Epithelial cell of proximal tubule (primary cell): Measurements from ENCODE around the gene ATCAY. TPM values are rescaled to one million over a fixed set of nuclear protein-coding genes. Genes with fewer than 3 reads are reported as not detected.
"Not testable (repeated sequence)": the region's sequence is repeated elsewhere in the genome, so short reads cannot be mapped to it uniquely, and the experiment has no call there.

Experiments
- DNase-seq: peaks from one replicate; pipeline ENCODE4 v3.0.0-alpha.2; 2011; ENCODE audit warnings: low read depth
- H3K4me3 ChIP-seq: 2 replicates; pipeline ENCODE4 v1.5.1; 2011; ENCODE audit warnings: low read depth, mild to moderate bottlenecking, low read length
- CTCF ChIP-seq: conservative IDR thresholded peaks from 2 replicates; pipeline ENCODE4 v1.5.1; 2012; ENCODE audit warnings: low read depth, mild to moderate bottlenecking, low read length
- total RNA-seq: library from RNA; depleted of rRNA; stranded (reverse); fragments of >200 nt; gene quantifications from 2 replicates; pipeline ENCODE4 v1.2.3, GENCODE V29; 2015

ATCAY gene
- total RNA-seq, 1 donor from 2014 or later = not detected

- H3K4me3 ChIP-seq = no peak overlapping the region
- TF ChIP-seq CTCF = no peak
- DNase-seq = no peak
These were observed 1.5 kb downstream of the ATCAY start for GRCh38 chr19:3882041-3882384.

- H3K4me3 ChIP-seq = no peak overlapping the region
- TF ChIP-seq CTCF = no peak
- no peak for DNase-seq
These were observed 10.1 kb downstream of the ATCAY start for GRCh38 chr19:3890591-3890990.

- H3K4me3 ChIP-seq = no peak overlapping the region
- no peak for TF ChIP-seq CTCF
- DNase-seq = no peak
These were observed 13.2 kb downstream of the ATCAY start for GRCh38 chr19:3893509-3894179.

- H3K4me3 ChIP-seq, DNase-seq: not testable (repeated sequence)
These were observed 14.5 kb downstream of the ATCAY start for GRCh38 chr19:3894959-3895358.

GRCh38 chr19:3895788-3896187 is 15.3 kb downstream of the ATCAY start:
- DNase-seq = no peak
- H3K4me3 ChIP-seq = no peak overlapping the region
- no peak for TF ChIP-seq CTCF

- no peak for DNase-seq
- no peak for TF ChIP-seq CTCF
- no peak overlapping the region for H3K4me3 ChIP-seq
These were observed 17.5 kb downstream of the ATCAY start for GRCh38 chr19:3897936-3898335.

- no peak for TF ChIP-seq CTCF
- DNase-seq = no peak
- no peak overlapping the region for H3K4me3 ChIP-seq
These were observed 17.9 kb downstream of the ATCAY start for GRCh38 chr19:3898426-3898825.
